Adrenal gland (tissue), 5 donors: ENCODE data around the gene LAT.

Source experiments
- CTCF ChIP-seq, 6 experiments: fragments of 450-650 bp in 4 of 6; fragments of 200-600 bp in 2 of 6; sonication (generic) in 1 of 6; IDR thresholded peaks; 1 replicate in 5 of 6; 2 replicates in 1 of 6; pipeline versions ENCODE4 v1.5.1 to v1.8.0; 2016 to 2021; ENCODE audit warnings: antibody characterized with exemption in 6 of 6, mild to moderate bottlenecking in 2 of 6, moderate library complexity in 1 of 6
- POLR2A ChIP-seq, 2 donors: fragments of 450-650 bp; IDR thresholded peaks; one replicate each; pipeline ENCODE4 v1.6.1; 2017; ENCODE audit warnings: antibody characterized with exemption in 2 of 2, mild to moderate bottlenecking in 2 of 2, moderate library complexity in 1 of 2
- donor health status: DM: no; HTN: no; CAD: no.

DNA sequence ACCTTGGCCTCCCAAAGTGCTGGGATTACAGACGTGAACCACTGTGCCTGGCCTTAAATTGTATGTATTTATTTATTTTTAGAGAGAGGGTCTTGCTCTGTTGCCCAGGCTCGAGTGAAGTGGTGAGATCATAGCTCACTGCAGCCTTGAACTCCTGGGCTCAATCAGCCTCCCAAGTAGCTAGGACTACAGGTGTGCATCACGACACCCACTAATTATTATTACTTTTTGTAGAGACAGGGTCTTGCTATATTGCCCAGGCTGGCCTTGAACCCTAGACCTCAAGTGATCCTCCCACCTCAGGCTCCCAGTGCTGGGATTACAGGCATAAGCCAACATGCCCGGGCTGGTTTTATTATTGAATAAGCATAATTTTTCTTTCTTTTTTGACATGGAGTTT, 38.2 kb upstream of the LAT start:
- TF ChIP-seq POLR2A (IDR thresholded peaks at IDR 0.05): no peak
- no peak for TF ChIP-seq CTCF (IDR thresholded peaks at IDR 0.05)
